Brain microvascular endothelial cell (primary cell): ENCODE data around the gene KLHL8.

Source experiments
- DNase-seq: peaks from one replicate; pipeline ENCODE4 v3.0.0-alpha.2; 2020
- H3K27ac ChIP-seq: fragments of 250-450 bp; sonication (Bioruptor Pico); 2 replicates; pipeline ENCODE4 v1.5.1; 2020; ENCODE audit warnings: mild to moderate bottlenecking, moderate library complexity
- H3K27me3 ChIP-seq: fragments of 250-450 bp; sonication (Bioruptor Pico); replicated peaks from 2 replicates; pipeline ENCODE4 v1.5.1; 2020; ENCODE audit warnings: mild to moderate bottlenecking
- H3K36me3 ChIP-seq: fragments of 250-450 bp; sonication (Bioruptor Pico); replicated peaks from 2 replicates; pipeline ENCODE4 v1.5.1; 2020; ENCODE audit warnings: mild to moderate bottlenecking
- H3K4me3 ChIP-seq: 2 replicates; pipeline ENCODE4 v1.5.1; 2011; ENCODE audit warnings: low read depth, mild to moderate bottlenecking, control low read depth, low read length, moderate library complexity
- in situ Hi-C: cut with HindIII; loops from 2 replicates; pipeline ENCODE4 v1.10.0; 2017; ENCODE audit warnings: low sequenced_read_pairs, low pct_ligation_motif_present
- TF ChIP-seq, protein P1 (sequence below): IDR thresholded peaks from 2 replicates; pipeline ENCODE4 v1.5.1; 2011; ENCODE audit warnings: low read depth, mild to moderate bottlenecking, moderate library complexity, low read length, control low read depth, inconsistent platforms; ENCODE audit errors: missing control alignments

KLHL8 gene

DNA sequence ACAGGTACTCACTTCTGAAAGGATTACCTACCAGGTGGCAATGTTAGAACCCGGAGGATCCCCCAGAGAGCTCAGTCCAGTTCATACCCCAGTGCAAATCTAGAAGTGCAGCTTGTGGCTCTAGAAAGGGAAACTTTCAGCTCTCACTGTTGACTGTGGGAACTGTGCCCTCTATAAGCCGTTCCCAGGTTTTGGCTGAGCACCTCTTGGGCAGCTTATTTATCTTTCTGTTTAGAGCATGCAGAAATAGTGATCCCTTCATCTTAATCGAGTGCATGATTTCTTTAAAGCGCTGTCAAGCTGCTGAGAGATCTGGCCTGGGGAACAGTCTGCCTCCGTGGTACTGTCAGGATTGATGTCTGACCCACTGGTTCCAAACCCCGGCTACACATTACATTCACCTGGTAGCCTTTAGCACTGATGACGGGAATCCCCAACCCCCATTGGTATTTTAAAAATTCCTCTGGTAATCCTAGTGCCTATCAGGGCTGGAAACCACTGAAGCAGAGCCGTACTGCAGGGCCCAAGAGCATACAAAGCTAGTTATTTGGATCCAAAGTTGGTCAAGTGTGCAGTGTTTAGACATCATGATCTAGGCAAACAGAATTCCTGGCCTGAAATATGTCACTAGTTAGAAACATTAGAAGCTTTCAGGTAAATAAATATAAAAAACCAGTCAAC lies 103.2 kb downstream of the KLHL8 start:
- no peak overlapping the region for H3K4me3 ChIP-seq
- no peak overlapping the region for H3K27ac ChIP-seq
- H3K36me3 ChIP-seq = peaks cover 12% of the 10 kb centered on the region
- DNase-seq = no peak
- no peaks in the 10 kb centered on the region for H3K27me3 ChIP-seq
- TF ChIP-seq, protein P1, sequence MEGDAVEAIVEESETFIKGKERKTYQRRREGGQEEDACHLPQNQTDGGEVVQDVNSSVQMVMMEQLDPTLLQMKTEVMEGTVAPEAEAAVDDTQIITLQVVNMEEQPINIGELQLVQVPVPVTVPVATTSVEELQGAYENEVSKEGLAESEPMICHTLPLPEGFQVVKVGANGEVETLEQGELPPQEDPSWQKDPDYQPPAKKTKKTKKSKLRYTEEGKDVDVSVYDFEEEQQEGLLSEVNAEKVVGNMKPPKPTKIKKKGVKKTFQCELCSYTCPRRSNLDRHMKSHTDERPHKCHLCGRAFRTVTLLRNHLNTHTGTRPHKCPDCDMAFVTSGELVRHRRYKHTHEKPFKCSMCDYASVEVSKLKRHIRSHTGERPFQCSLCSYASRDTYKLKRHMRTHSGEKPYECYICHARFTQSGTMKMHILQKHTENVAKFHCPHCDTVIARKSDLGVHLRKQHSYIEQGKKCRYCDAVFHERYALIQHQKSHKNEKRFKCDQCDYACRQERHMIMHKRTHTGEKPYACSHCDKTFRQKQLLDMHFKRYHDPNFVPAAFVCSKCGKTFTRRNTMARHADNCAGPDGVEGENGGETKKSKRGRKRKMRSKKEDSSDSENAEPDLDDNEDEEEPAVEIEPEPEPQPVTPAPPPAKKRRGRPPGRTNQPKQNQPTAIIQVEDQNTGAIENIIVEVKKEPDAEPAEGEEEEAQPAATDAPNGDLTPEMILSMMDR = no peak
- in situ Hi-C loops = loop anchor here (25.0 kb wide), 1 partner anchor 180 kb away; the partner anchor contains the start of gene AFF1

DNA sequence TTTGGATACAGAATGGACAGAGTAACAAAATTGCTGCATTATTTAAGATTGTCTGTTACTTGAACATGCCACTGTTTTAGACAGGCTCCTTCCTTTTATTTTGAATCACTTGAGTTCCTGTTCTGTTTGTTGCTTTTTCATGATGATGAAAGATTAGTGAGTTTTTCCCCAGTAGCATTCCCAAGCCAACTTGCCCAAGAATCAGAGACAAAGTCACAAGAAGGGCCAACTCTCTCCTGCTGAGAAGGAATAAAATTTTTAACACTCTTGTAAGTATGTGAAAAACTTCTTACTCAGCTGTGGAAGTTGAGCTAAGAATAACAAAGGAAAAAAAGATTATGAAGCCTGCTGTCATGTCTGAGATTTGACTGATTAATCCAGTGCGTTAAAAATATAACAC lies 104.2 kb downstream of the KLHL8 start:
- in situ Hi-C loops = loop anchor here (25.0 kb wide), 1 partner anchor 179 kb away; the partner anchor contains the start of gene AFF1
- DNase-seq = no peak

DNA sequence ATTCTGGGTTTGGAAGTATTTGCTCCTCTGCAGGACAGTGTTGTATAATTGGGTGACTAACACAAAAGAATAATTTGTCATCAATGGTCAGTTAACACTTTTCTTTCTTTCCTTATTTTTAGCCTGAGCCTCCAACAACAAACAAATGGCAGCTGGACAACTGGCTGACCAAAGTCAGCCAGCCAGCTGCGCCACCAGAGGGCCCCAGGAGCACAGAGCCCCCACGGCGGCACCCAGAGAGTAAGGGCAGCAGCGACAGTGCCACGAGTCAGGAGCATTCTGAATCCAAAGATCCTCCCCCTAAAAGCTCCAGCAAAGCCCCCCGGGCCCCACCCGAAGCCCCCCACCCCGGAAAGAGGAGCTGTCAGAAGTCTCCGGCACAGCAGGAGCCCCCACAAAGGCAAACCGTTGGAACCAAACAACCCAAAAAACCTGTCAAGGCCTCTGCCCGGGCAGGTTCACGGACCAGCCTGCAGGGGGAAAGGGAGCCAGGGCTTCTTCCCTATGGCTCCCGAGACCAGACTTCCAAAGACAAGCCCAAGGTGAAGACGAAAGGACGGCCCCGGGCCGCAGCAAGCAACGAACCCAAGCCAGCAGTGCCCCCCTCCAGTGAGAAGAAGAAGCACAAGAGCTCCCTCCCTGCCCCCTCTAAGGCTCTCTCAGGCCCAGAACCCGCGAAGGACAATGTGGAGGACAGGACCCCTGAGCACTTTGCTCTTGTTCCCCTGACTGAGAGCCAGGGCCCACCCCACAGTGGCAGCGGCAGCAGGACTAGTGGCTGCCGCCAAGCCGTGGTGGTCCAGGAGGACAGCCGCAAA lies 106.0 kb downstream of the KLHL8 start:
- H3K36me3 ChIP-seq = peaks cover 12% of the 10 kb centered on the region
- TF ChIP-seq, protein P1 = peak; percentile 32
- no peak overlapping the region for H3K27ac ChIP-seq
- in situ Hi-C loops = loop anchor here (25.0 kb wide), 1 partner anchor 177 kb away; the partner anchor contains the start of gene AFF1
- H3K4me3 ChIP-seq = no peak overlapping the region
- no peaks in the 10 kb centered on the region for H3K27me3 ChIP-seq
- DNase-seq = no peak

More for the DNA sequence above, 104.2 kb downstream of the KLHL8 start:
- peaks cover 12% of the 10 kb centered on the region for H3K36me3 ChIP-seq
- H3K27ac ChIP-seq = no peak overlapping the region
- TF ChIP-seq, protein P1 = no peak
- H3K4me3 ChIP-seq = no peak overlapping the region
- no peaks in the 10 kb centered on the region for H3K27me3 ChIP-seq

DNA sequence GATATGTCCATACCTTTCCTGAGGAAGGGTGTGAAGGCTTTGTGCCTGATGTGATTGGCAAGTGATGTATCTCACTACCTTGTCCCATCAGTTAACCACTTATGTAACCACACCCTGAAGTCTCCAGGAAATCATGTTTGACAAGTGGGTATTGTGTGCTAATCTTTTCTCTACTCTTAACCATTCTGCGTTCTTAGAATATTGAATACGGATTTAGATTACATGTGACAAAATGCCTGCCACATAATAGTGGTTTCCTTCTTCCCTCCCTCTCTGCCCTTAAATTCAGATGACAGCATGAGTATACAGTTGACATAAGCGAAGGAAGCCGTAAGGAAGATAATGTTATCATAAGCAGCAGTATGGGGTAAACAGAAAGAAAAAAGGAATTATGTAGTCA lies 108.4 kb downstream of the KLHL8 start:
- in situ Hi-C loops = loop anchor here (25.0 kb wide), 1 partner anchor 175 kb away; the partner anchor contains the start of gene AFF1
- no peak for DNase-seq
- peaks cover 11% of the 10 kb centered on the region for H3K36me3 ChIP-seq
- TF ChIP-seq, protein P1 = no peak
- H3K4me3 ChIP-seq = no peak overlapping the region
- H3K27me3 ChIP-seq = no peaks in the 10 kb centered on the region
- H3K27ac ChIP-seq = no peak overlapping the region
